Tibial artery (tissue), 4 donors: ENCODE results near the gene ALCAM.
"Not testable (repeated sequence)": the region's sequence is repeated elsewhere in the genome, so short reads cannot be mapped to it uniquely, and the experiment has no call there.

Source experiments
- DNase-seq, 2 donors: peaks; one replicate each; pipeline ENCODE4 v3.0.0-alpha.2; 2019
- H3K27ac ChIP-seq, 2 donors: fragments of 200-600 bp; sonication (generic) in 1 of 2; 1 replicate in 1 of 2; 2 replicates in 1 of 2; pipeline ENCODE4 v1.5.1; 2018 to 2019; ENCODE audit warnings: mild to moderate bottlenecking in 1 of 2
- H3K27me3 ChIP-seq, 2 donors: fragments of 200-600 bp; sonication (generic) in 1 of 2; one replicate each; pipeline versions ENCODE4 v1.5.1 to v1.6.0; 2016 to 2019
- H3K36me3 ChIP-seq, 3 donors: fragments of 200-600 bp; sonication (generic) in 2 of 3; one replicate each; pipeline ENCODE4 v1.5.1; 2016 to 2019; ENCODE audit warnings: mild to moderate bottlenecking in 2 of 3
- H3K4me1 ChIP-seq, 4 donors: fragments of 200-600 bp; sonication (generic) in 2 of 4; 1 replicate in 3 of 4; 2 replicates in 1 of 4; pipeline ENCODE4 v1.5.1; 2016 to 2019
- H3K4me3 ChIP-seq, 2 donors: fragments of 200-600 bp; sonication (generic) in 1 of 2; 1 replicate in 1 of 2; 2 replicates in 1 of 2; pipeline ENCODE4 v1.5.1; 2018 to 2019; ENCODE audit warnings: mild to moderate bottlenecking in 2 of 2
- H3K9me3 ChIP-seq, 3 donors: fragments of 200-600 bp; sonication (generic) in 1 of 3; one replicate each; pipeline ENCODE4 v1.5.1; 2016 to 2019
- intact Hi-C: fragments of 100-400 bp; cut with DNase I; formaldehyde crosslinking; loops from one replicate; pipeline ENCODE4 v1.15.0; 2023; ENCODE audit warnings: low total_unique reads
- TF ChIP-seq, protein P1 (sequence below), 2 experiments: fragments of 200-600 bp in 1 of 2; fragments of 450-650 bp in 1 of 2; IDR thresholded peaks; one replicate each; pipeline ENCODE4 v1.5.1; 2017 to 2019; ENCODE audit warnings: antibody characterized with exemption in 2 of 2, mild to moderate bottlenecking in 1 of 2, moderate library complexity in 1 of 2

Gene ALCAM

DNA sequence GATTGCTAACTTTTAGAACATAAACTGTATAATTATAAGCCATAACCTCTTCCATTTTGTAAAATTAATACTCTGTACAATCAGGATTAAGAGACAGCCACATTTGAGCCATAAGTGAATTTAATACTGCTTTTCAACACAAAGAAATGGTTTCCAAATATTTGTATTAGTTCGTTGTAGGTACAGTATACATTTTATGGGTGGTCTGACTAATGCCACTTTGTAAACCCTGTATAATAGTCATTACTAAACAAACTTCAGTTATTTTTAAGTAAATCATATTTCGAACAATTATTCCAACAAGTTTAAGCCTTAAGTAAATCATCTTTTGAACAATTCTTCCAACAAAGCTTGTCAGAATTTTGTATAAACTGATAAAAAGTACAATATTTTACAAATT lies 11.0 kb downstream of the ALCAM start:
- Histone ChIP-seq H3K36me3 (no peaks in the 10 kb centered on the region), H3K4me3 (no peak overlapping the region), H3K9me3 (no peaks in the 10 kb centered on the region), H3K27me3 (no peaks in the 10 kb centered on the region), H3K27ac (no peak overlapping the region), H3K4me1 (peaks cover 0 to 4% (median 0%) of the 10 kb centered on the region in 4 donors)
- intact Hi-C loops: no loop called here
- DNase-seq: no peak
- TF ChIP-seq, protein P1, sequence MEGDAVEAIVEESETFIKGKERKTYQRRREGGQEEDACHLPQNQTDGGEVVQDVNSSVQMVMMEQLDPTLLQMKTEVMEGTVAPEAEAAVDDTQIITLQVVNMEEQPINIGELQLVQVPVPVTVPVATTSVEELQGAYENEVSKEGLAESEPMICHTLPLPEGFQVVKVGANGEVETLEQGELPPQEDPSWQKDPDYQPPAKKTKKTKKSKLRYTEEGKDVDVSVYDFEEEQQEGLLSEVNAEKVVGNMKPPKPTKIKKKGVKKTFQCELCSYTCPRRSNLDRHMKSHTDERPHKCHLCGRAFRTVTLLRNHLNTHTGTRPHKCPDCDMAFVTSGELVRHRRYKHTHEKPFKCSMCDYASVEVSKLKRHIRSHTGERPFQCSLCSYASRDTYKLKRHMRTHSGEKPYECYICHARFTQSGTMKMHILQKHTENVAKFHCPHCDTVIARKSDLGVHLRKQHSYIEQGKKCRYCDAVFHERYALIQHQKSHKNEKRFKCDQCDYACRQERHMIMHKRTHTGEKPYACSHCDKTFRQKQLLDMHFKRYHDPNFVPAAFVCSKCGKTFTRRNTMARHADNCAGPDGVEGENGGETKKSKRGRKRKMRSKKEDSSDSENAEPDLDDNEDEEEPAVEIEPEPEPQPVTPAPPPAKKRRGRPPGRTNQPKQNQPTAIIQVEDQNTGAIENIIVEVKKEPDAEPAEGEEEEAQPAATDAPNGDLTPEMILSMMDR (IDR thresholded peaks at IDR 0.05): no peak

DNA sequence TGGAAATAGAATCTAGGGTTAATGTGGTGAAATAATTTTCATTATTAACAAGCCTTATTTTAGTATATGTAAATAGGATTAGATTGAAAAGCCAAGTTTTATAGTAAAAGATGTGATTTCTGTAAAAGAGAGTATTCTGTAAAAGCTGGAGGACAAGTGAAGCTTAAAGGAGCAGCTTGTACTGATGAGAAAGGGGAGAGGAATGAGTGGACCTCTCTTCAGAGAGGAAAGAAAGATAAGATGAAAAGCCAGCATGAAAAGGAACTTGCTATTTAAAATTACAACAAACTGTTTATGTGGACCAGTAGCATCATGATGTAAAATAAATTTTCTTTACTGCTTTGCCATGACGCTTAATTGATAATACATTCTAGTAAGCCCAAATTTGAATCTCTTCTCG lies 18.5 kb downstream of the ALCAM start:
- no peak for DNase-seq
- Histone ChIP-seq H3K27ac (no peak overlapping the region), H3K4me1 (peaks cover 0 to 3% (median 0%) of the 10 kb centered on the region in 4 donors), H3K36me3 (no peaks in the 10 kb centered on the region), H3K9me3 (no peaks in the 10 kb centered on the region), H3K4me3 (no peak overlapping the region), H3K27me3 (no peaks in the 10 kb centered on the region)
- TF ChIP-seq, protein P1 (IDR thresholded peaks at IDR 0.05): no peak
- intact Hi-C loops: no loop called here

DNA sequence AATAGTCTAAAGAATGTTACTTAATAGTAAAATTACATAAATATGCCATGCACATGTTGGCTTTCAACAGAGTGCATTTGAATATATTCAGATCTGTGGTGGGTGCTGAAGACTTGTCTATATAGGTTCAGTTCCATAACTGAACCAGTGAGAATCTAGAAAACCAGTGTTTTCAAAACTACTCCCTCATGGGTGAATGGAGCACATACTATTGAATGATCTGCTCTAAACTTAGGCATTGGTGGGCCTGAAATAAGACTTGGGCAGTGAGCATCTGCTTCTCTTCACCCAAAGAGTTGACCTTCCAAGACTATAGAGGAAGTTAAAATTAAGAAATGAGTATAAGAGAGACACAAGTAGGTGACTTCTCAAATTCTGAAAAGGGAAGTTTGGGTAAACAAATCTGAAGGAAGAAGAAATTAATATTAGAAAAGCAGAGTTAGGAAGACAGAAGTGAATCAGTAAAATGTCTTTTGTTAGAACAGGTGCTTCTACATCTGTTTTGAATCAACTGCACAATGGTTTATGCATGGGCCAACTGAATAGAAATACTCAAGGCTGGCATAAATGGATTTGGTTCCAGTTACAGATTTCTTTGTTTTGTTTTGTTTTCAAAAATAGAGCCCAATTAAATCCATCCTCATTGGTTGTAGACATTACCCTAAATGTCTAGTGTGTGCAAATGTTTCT lies 19.3 kb downstream of the ALCAM start:
- TF ChIP-seq, protein P1 (IDR thresholded peaks at IDR 0.05): no peak
- Histone ChIP-seq H3K4me3 (no peak overlapping the region), H3K9me3 (peaks cover 0 to 8% (median 0%) of the 10 kb centered on the region in 3 donors), H3K36me3 (no peaks in the 10 kb centered on the region), H3K27me3 (no peaks in the 10 kb centered on the region), H3K4me1 (peaks cover 0 to 3% (median 0%) of the 10 kb centered on the region in 4 donors), H3K27ac (no peak overlapping the region)
- intact Hi-C loops: no loop called here
- no peak for DNase-seq

DNA sequence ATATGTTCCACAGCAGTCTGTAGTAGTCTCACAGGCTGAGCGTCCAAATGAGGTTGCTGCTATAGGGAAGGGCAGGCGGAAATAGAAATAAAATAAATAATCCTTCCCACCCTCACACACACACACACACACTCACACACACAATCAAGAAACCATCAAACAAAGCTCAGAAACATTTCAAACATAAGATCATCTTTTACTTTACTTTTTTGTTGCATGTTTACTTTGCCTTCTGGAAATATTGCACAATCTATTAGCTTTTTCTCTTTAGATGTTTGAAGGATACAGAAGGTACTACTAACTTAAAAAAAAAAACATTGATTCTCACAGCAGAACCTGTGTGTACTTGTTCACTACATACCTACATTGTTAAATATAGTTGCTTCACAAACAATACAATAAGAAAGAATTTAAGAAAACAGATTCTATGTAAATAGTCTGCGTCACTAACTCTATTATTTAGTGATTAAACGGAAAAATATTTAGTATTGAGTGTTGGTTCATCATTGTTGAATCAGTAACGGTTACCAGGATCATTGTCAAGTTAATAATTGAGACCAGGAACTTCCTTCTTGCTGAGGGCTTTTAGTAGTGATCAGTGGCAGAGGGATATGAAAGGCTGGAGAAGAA lies 20.5 kb downstream of the ALCAM start:
- TF ChIP-seq, protein P1 (IDR thresholded peaks at IDR 0.05): no peak
- Histone ChIP-seq H3K36me3 (no peaks in the 10 kb centered on the region), H3K27me3 (no peaks in the 10 kb centered on the region), H3K27ac (no peak overlapping the region), H3K9me3 (peaks cover 0 to 16% (median under 1%) of the 10 kb centered on the region in 3 donors), H3K4me3 (no peak overlapping the region), H3K4me1 (peaks cover 0 to 3% (median 0%) of the 10 kb centered on the region in 4 donors)
- no peak for DNase-seq
- intact Hi-C loops: no loop called here

DNA sequence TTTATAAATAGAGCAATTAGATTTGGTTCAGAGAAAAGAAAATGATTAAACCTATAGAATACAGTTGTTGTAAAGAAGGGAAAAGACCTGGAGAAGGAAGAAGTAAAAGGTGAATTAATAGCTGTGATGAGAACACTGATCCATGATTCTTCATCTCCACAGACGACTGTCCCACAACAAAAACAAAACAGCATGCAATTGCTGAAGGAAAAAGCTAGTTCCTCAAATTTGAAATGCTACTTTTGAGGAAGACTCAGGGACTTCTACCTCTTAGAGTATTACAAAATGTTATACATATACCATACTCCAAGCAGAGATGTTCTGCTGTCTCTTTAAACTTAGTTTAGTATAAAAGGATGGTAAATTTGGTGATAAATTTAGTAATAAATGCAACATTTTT lies 21.5 kb downstream of the ALCAM start:
- Histone ChIP-seq H3K27me3 (no peaks in the 10 kb centered on the region), H3K4me1 (peaks cover 0 to 3% (median 0%) of the 10 kb centered on the region in 4 donors), H3K4me3 (no peak overlapping the region), H3K27ac (no peak overlapping the region), H3K9me3 (peaks cover 0 to 16% (median 7%) of the 10 kb centered on the region in 3 donors), H3K36me3 (peaks cover 0 to under 1% (median 0%) of the 10 kb centered on the region in 3 donors)
- TF ChIP-seq, protein P1 (IDR thresholded peaks at IDR 0.05): no peak
- DNase-seq: no peak
- intact Hi-C loops: no loop called here

DNA sequence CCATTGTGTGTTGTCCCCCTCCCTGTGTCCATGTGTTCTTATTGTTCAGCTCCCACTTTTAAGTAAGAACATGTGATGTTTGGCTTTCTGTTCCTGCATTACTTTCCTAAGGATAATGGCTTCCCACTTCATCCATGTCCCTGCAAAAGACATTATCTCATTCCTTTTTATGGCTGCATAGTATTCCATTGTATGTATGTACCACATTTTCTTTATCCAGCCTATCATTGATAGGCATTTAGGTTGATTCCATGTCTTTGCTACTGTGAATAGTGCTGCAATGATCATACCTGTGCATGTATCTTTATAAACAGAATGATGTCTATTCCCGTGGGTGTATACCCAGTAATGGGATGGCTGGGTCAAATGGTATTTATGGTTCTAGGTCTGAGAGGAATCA lies 23.1 kb downstream of the ALCAM start:
- DNase-seq, intact Hi-C loops, H3K4me3 ChIP-seq, H3K27me3 ChIP-seq, H3K36me3 ChIP-seq, H3K4me1 ChIP-seq, H3K27ac ChIP-seq: not testable (repeated sequence)
- peaks cover 0 to 16% (median 7%) of the 10 kb centered on the region in 3 donors for H3K9me3 ChIP-seq

DNA sequence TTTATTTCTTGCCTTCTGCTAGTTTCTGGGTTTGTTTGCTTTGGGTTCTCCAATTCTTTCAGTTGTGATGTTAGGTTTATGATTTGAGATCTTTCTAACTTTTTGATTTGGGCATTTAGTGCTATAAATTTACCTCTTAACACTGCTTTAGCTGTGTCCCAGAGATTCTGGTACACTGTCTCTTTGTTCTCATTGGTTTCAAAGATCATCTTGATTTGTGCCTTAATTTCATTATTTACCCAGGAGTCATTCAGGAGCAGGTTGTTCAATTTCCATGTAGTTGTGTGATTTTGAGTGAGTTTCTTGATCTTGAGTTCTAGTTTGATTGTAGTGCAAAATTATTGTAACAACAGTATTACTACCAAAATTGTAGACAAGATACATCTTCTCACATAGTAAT lies 25.9 kb downstream of the ALCAM start:
- H3K4me3 ChIP-seq, H3K4me1 ChIP-seq, H3K36me3 ChIP-seq, H3K27me3 ChIP-seq, intact Hi-C loops, H3K27ac ChIP-seq, DNase-seq: not testable (repeated sequence)
- peaks cover 0 to 16% (median 7%) of the 10 kb centered on the region in 3 donors for H3K9me3 ChIP-seq
